Measurements from ENCODE around the gene AMPH. TPM values are rescaled to one million over a fixed set of nuclear protein-coding genes. Genes with fewer than 3 reads are reported as not detected.

AMPH gene
- total and polyA plus RNA-seq, 7 donors = 0.23 to 37.9 (median 2.5) TPM

DNA sequence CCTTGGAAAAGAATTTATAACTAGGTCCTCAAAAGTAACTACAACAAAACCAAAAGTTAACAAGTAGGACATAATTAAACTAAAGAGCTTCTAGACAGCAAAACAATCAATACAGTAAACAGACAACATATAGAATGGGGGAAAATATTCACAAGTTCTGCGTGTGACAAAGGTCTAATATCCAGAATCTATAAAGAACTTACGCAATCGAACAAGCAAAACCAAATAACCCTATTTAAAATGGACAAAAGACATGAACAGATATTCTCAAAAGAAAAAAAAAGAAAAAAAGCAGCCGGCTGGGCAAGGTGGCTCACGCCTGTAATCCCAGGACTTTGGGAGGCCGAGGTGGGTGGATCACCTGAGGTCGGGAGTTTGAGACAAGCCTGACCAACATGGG lies 33.8 kb upstream of the AMPH start:
- H3K9me3 ChIP-seq = no peaks in the 10 kb centered on the region
- WGBS, 2 donors = 93 to 94% methylated on average over 7 of the region's 7 CpGs
- intact Hi-C loops (cut with DNase I) = loop anchor here (5.0 kb wide), 1 partner anchor 268 kb away; no protein-coding TSS in a partner anchor
- H3K4me3 ChIP-seq = no peak overlapping the region
- no peaks in the 10 kb centered on the region for H3K27me3 ChIP-seq
- TF ChIP-seq, protein P1, sequence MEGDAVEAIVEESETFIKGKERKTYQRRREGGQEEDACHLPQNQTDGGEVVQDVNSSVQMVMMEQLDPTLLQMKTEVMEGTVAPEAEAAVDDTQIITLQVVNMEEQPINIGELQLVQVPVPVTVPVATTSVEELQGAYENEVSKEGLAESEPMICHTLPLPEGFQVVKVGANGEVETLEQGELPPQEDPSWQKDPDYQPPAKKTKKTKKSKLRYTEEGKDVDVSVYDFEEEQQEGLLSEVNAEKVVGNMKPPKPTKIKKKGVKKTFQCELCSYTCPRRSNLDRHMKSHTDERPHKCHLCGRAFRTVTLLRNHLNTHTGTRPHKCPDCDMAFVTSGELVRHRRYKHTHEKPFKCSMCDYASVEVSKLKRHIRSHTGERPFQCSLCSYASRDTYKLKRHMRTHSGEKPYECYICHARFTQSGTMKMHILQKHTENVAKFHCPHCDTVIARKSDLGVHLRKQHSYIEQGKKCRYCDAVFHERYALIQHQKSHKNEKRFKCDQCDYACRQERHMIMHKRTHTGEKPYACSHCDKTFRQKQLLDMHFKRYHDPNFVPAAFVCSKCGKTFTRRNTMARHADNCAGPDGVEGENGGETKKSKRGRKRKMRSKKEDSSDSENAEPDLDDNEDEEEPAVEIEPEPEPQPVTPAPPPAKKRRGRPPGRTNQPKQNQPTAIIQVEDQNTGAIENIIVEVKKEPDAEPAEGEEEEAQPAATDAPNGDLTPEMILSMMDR (IDR thresholded peaks at IDR 0.05) = no peak
- TF ChIP-seq EP300 (IDR thresholded peaks at IDR 0.05) (no peak), POLR2AphosphoS5 (IDR thresholded peaks at IDR 0.05) (no peak), POLR2A (IDR thresholded peaks at IDR 0.05) (no peak)
- H3K36me3 ChIP-seq = no peaks in the 10 kb centered on the region
- no peak for DNase-seq
- H3K27ac ChIP-seq = no peak overlapping the region
- no peaks in the 10 kb centered on the region for H3K4me1 ChIP-seq

DNA sequence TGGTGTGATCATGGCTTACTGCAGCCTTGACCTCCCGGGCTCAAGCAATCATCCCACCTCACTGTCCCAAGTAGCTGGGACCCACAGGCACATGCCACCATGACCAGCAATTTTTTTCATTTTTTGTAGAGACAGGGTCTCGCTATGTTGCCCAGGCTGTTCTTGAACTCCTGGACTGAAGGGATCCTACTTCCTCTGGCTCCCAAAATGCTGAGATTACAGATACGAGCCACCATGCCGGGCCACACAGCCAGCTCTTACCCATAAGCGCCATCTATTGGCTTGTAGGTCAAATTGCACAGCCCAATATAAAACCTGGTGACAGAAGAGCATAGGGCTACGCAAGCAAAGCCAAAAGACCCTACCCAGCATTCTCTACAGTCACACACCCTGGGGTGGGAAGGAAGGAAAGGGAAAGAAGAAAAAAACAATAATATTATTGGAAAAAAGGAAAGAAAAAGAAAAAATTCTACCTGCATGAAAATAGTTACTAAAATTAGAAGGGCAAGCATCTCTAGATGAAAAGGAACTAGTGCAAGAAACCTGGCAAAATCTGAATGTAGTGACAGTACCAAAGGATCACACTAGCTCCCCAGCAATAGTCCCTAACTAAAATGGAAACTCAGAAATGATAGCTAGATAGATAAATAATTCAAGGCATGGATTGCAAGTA lies 29.4 kb upstream of the AMPH start:
- TF ChIP-seq, protein P1 (IDR thresholded peaks at IDR 0.05) = peak in 3 of 4 experiments; percentile 23 to 37 (median 35)
- TF ChIP-seq EP300 (IDR thresholded peaks at IDR 0.05) = no peak
- DNase-seq = no peak
- Histone ChIP-seq H3K36me3 (no peaks in the 10 kb centered on the region), H3K4me3 (no peak overlapping the region), H3K27ac (no peak overlapping the region), H3K27me3 (no peaks in the 10 kb centered on the region), H3K4me1 (no peaks in the 10 kb centered on the region), H3K9me3 (no peaks in the 10 kb centered on the region)
- WGBS, 2 donors = 22 to 37% methylated on average over 6 of the region's 6 CpGs
- intact Hi-C loops (cut with DNase I) = loop anchor here (5.0 kb wide), 1 partner anchor 263 kb away; no protein-coding TSS in a partner anchor

DNA sequence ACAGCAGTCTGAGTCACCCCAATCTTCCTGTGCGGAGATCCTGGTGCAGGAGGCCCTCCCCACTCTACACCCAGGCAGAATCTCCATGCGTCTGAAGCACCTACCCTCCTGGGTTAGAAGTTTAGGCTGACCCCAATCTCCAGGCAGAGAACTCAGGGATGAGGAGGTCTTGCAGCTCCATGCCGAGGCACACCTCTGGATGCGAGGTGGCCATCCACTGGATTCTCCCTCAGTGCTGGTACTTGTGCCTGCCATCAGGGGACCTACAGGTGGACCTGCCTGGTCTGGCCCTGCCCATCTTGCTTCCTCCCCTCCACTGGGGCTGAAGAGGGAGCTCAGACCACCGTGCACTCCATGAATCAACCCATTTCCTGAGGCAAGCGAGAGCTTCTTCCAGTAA lies 28.8 kb upstream of the AMPH start:
- intact Hi-C loops (cut with DNase I) = loop anchor here (5.0 kb wide), 1 partner anchor 263 kb away; no protein-coding TSS in a partner anchor
- DNase-seq = no peak
- Histone ChIP-seq H3K27me3 (no peaks in the 10 kb centered on the region), H3K27ac (no peak overlapping the region), H3K4me1 (no peaks in the 10 kb centered on the region), H3K36me3 (no peaks in the 10 kb centered on the region), H3K4me3 (no peak overlapping the region), H3K9me3 (no peaks in the 10 kb centered on the region)
- 93 to 95% methylated on average over 6 of the region's 6 CpGs for WGBS, 2 donors
- no peak for TF ChIP-seq POLR2AphosphoS5 (IDR thresholded peaks at IDR 0.05)
- TF ChIP-seq POLR2A (IDR thresholded peaks at IDR 0.05) = no peak
- TF ChIP-seq, protein P1 (IDR thresholded peaks at IDR 0.05) = no peak
- TF ChIP-seq EP300 (IDR thresholded peaks at IDR 0.05) = no peak

DNA sequence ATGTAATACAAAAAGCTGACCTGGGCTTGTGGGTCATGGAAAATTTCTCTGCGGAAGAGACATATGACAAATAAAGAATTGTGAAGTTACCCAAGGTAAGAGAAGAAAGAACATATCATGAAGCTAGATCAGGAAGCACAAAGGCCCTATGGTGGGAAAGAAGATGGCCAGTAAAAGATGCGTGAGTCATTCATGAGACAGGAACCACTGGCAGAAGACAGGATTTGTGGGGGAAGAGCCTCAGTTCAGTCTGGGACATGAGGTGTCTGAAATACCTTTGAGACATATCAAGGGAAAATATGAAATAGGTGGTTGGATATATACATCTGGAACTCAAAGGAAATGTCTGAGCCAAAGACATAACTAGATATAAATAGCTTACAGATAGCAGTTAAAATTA lies 27.7 kb upstream of the AMPH start:
- TF ChIP-seq EP300 (IDR thresholded peaks at IDR 0.05) (no peak), POLR2A (IDR thresholded peaks at IDR 0.05) (no peak), POLR2AphosphoS5 (IDR thresholded peaks at IDR 0.05) (no peak)
- TF ChIP-seq, protein P1 (IDR thresholded peaks at IDR 0.05) = no peak
- WGBS, 2 donors = 93 to 95% methylated on average over 2 of the region's 2 CpGs
- Histone ChIP-seq H3K27me3 (no peaks in the 10 kb centered on the region), H3K4me3 (no peak overlapping the region), H3K9me3 (no peaks in the 10 kb centered on the region), H3K4me1 (no peaks in the 10 kb centered on the region), H3K27ac (no peak overlapping the region), H3K36me3 (no peaks in the 10 kb centered on the region)
- DNase-seq = no peak
- intact Hi-C loops (cut with DNase I) = no loop called here

DNA sequence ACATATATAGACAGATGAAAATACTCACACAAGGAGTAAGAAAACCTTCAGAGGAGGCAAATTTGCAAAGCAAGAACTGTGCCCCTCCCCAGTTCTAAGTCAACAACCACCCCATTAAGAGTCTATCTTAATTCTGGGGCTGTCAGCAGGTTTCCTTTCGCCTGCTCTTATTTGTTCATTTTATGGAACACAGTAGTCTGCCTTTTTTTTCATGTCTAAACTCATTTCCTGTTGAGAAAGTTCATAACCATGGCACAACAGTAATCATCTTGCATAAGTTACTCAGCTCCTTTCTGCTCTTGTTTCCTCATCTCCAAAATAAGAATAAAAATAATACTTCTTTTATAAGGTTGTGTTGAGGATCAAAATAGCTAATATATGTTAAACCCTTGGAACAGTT lies 25.8 kb upstream of the AMPH start:
- WGBS, 2 donors = 16 to 45% methylated on average over 1 of the region's 1 CpG
- no peaks in the 10 kb centered on the region for H3K36me3 ChIP-seq
- no peak overlapping the region for H3K27ac ChIP-seq
- H3K27me3 ChIP-seq = no peaks in the 10 kb centered on the region
- TF ChIP-seq, protein P1 (IDR thresholded peaks at IDR 0.05) = no peak
- TF ChIP-seq POLR2A (IDR thresholded peaks at IDR 0.05) = no peak
- no peak for TF ChIP-seq EP300 (IDR thresholded peaks at IDR 0.05)
- no peak for TF ChIP-seq POLR2AphosphoS5 (IDR thresholded peaks at IDR 0.05)
- no peak for DNase-seq
- intact Hi-C loops (cut with DNase I) = no loop called here
- H3K4me1 ChIP-seq = no peaks in the 10 kb centered on the region
- H3K4me3 ChIP-seq = no peak overlapping the region
- no peaks in the 10 kb centered on the region for H3K9me3 ChIP-seq
